ENCODE results near the gene ENTREP1.

Gene ENTREP1

DNA sequence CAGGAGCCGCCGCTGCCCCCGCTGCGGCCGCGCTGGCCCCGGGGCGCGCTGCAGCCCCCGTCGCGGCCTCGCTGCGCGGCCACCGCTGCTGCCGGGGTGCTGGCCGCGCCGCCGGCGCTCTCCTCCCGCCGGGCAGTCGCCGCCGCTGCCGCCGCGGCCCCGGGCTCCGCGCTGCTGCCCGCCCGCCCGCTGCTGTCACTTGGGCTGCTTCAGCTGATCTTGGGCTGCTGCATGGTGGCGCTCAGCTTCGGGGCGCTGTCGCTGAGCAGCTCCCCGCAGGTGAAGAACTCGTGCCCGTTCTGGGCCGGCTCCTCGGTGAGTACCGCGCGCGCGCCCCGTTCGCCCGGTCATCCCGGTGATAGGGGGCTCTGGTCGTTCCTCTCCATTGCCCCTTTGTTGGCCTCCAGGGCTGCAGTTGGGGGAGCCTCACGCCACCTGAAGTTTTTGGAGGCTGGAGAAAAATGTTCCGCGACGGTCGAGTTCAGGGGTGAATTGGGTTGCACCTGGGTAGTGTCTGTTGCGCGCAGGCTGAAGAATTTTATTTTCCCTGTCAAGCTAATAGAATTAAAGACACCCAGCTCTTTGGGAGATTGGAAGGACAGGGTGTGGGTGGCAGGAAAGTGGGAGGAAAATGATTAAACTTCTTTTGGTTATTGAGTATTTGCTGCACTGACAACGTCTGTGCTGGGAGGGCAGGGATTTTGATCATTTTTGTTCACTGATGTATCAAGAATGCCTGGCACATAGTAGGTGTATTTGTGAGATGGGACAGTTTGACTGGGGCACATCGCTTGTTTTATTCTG lies 596 bp downstream of the ENTREP1 start:
- H3K4me3 ChIP-seq (ENCODE audit: low read depth, low read length, poor library complexity, severe bottlenecking): no peak overlapping the region
- no peak overlapping the region for H3K27ac ChIP-seq (ENCODE audit: low read depth, low read length, poor library complexity, severe bottlenecking)
- H3K9me2 ChIP-seq (ENCODE audit: low read depth, low read length): no peaks in the 10 kb centered on the region
- TF ChIP-seq, protein P1, sequence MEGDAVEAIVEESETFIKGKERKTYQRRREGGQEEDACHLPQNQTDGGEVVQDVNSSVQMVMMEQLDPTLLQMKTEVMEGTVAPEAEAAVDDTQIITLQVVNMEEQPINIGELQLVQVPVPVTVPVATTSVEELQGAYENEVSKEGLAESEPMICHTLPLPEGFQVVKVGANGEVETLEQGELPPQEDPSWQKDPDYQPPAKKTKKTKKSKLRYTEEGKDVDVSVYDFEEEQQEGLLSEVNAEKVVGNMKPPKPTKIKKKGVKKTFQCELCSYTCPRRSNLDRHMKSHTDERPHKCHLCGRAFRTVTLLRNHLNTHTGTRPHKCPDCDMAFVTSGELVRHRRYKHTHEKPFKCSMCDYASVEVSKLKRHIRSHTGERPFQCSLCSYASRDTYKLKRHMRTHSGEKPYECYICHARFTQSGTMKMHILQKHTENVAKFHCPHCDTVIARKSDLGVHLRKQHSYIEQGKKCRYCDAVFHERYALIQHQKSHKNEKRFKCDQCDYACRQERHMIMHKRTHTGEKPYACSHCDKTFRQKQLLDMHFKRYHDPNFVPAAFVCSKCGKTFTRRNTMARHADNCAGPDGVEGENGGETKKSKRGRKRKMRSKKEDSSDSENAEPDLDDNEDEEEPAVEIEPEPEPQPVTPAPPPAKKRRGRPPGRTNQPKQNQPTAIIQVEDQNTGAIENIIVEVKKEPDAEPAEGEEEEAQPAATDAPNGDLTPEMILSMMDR (IDR thresholded peaks at IDR 0.05; ENCODE audit: low read length): no peak
- no peak for TF ChIP-seq EZH2 (IDR thresholded peaks at IDR 0.05; ENCODE audit: borderline replicate concordance, low read length)
- H3F3A ChIP-seq (ENCODE audit: insufficient read depth, low read length): no peaks in the 10 kb centered on the region
- no peaks in the 10 kb centered on the region for H3K79me2 ChIP-seq (ENCODE audit: insufficient read depth, low read length)
- H3K9me3 ChIP-seq (ENCODE audit: low read length): no peaks in the 10 kb centered on the region
- H3K9ac ChIP-seq (ENCODE audit: low read length): no peak overlapping the region
- H3K4me1 ChIP-seq (ENCODE audit: insufficient read depth, low read length, severe bottlenecking): no peaks in the 10 kb centered on the region
- no peaks in the 10 kb centered on the region for H3K27me3 ChIP-seq (ENCODE audit: insufficient read depth, low read length)
- no peak overlapping the region for H2AFZ ChIP-seq (ENCODE audit: low read length)
- no peaks in the 10 kb centered on the region for H3K36me3 ChIP-seq (ENCODE audit: insufficient read depth, low read length)
- H4K20me1 ChIP-seq (ENCODE audit: insufficient read depth, low read length): no peaks in the 10 kb centered on the region
- H3K4me2 ChIP-seq (ENCODE audit: low read length): no peak overlapping the region

DNA sequence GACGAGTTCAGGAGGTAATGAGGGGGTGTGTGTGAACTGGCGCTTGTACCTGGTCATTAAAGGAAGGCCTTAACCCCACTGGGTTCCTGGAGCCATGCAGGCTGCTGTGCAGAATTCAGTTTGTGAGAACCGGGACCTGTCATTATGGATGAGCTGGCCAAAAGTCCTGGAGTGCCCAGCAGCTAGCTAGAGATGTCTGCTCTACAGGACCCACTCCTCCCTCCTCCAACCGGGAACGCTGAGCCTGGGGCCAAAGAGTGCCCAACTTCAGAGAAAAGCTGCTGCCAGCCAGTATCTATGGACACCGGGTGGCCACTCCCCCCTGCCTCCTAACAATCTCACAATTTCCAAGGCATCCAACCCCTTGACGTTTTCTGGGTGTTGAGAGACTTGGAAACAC lies 1.2 kb downstream of the ENTREP1 start:
- H2AFZ ChIP-seq (ENCODE audit: low read length): no peak overlapping the region
- no peaks in the 10 kb centered on the region for H3K9me2 ChIP-seq (ENCODE audit: low read depth, low read length)
- H3F3A ChIP-seq (ENCODE audit: insufficient read depth, low read length): no peaks in the 10 kb centered on the region
- H3K9me3 ChIP-seq (ENCODE audit: low read length): no peaks in the 10 kb centered on the region
- H3K4me3 ChIP-seq (ENCODE audit: low read depth, low read length, poor library complexity, severe bottlenecking): no peak overlapping the region
- H3K27me3 ChIP-seq (ENCODE audit: insufficient read depth, low read length): no peaks in the 10 kb centered on the region
- no peak overlapping the region for H3K4me2 ChIP-seq (ENCODE audit: low read length)
- no peaks in the 10 kb centered on the region for H4K20me1 ChIP-seq (ENCODE audit: insufficient read depth, low read length)
- TF ChIP-seq, protein P1 (IDR thresholded peaks at IDR 0.05; ENCODE audit: low read length): no peak
- TF ChIP-seq EZH2 (IDR thresholded peaks at IDR 0.05; ENCODE audit: borderline replicate concordance, low read length): no peak
- H3K4me1 ChIP-seq (ENCODE audit: insufficient read depth, low read length, severe bottlenecking): no peaks in the 10 kb centered on the region
- H3K36me3 ChIP-seq (ENCODE audit: insufficient read depth, low read length): no peaks in the 10 kb centered on the region
- no peaks in the 10 kb centered on the region for H3K79me2 ChIP-seq (ENCODE audit: insufficient read depth, low read length)
- no peak overlapping the region for H3K9ac ChIP-seq (ENCODE audit: low read length)
- no peak overlapping the region for H3K27ac ChIP-seq (ENCODE audit: low read depth, low read length, poor library complexity, severe bottlenecking)

DNA sequence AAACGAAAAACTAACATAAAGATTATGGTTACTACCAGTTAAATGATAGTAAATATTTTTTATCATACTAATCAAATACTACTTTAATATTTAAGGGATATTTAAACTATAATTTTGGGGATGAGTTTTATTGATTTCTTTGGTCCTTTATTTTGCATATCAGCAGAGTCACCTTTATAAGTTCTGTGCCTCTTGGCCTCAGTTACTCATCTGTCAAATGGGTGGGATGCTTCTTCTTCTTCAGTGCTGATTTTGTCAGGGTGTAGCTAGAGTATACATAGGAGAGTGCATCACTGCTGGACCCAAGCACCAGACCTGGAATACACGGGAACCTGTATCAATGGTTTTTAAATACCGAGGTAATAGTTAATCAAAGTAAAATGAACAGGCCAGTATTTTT lies 5.6 kb downstream of the ENTREP1 start:
- no peaks in the 10 kb centered on the region for H3K9me2 ChIP-seq (ENCODE audit: low read depth, low read length)
- no peaks in the 10 kb centered on the region for H3K36me3 ChIP-seq (ENCODE audit: insufficient read depth, low read length)
- H4K20me1 ChIP-seq (ENCODE audit: insufficient read depth, low read length): no peaks in the 10 kb centered on the region
- no peak overlapping the region for H3K9ac ChIP-seq (ENCODE audit: low read length)
- H3K4me1 ChIP-seq (ENCODE audit: insufficient read depth, low read length, severe bottlenecking): no peaks in the 10 kb centered on the region
- H3K27me3 ChIP-seq (ENCODE audit: insufficient read depth, low read length): no peaks in the 10 kb centered on the region
- H3K4me2 ChIP-seq (ENCODE audit: low read length): no peak overlapping the region
- no peak overlapping the region for H3K4me3 ChIP-seq (ENCODE audit: low read depth, low read length, poor library complexity, severe bottlenecking)
- H3K27ac ChIP-seq (ENCODE audit: low read depth, low read length, poor library complexity, severe bottlenecking): no peak overlapping the region
- no peak overlapping the region for H2AFZ ChIP-seq (ENCODE audit: low read length)
- no peaks in the 10 kb centered on the region for H3K9me3 ChIP-seq (ENCODE audit: low read length)
- TF ChIP-seq, protein P1 (IDR thresholded peaks at IDR 0.05; ENCODE audit: low read length): no peak
- no peak for TF ChIP-seq EZH2 (IDR thresholded peaks at IDR 0.05; ENCODE audit: borderline replicate concordance, low read length)
- H3F3A ChIP-seq (ENCODE audit: insufficient read depth, low read length): no peaks in the 10 kb centered on the region
- H3K79me2 ChIP-seq (ENCODE audit: insufficient read depth, low read length): no peaks in the 10 kb centered on the region
